Measurements from ENCODE around the gene CGB7.
A peak's percentile ranks its signal among the peaks of the same experiment; 100 is the strongest.
"Not testable (repeated sequence)": the region's sequence is repeated elsewhere in the genome, so short reads cannot be mapped to it uniquely, and the experiment has no call there.

The CGB7 gene

GRCh38 chr19:49057636-49058234 lies at the start of gene CGB7:
Gene CGB7 (minus strand): TSS chr19:49057749. CDS start chr19:49055375, 2,374 bp downstream.
- no peak for DNase-seq

GRCh38 chr19:49106648-49107135 lies 49.1 kb upstream of the CGB7 start:
- peak; percentile 28 for DNase-seq

DNA sequence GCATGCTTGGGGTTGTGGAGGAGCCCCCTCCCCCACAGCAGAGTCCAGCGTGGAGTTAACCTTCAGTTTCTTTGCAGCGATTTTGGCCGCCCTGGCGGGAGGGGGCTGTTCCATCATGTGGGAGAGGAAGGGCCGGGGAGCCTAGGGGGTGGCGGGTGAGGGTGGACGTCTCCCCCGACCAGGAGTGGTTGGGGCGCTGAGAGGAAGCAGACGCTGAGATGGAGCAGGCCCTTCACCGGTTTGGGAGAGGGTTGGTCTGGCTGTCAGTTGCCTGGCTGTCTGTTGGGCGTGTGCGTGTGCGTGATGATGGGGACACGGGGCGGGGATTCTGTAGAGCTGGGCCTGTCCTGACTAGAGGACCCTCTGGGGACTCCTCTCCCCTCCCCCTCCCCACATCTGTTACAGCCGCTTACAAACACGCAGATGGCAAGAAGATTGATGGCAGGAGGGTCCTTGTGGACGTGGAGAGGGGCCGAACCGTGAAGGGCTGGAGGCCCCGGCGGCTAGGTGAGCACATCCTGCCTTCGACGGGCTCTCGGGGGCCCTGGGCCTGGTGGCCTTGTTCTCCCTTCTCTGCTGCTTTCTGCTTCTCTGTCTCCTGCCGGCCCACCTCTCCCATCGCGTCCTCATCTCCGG lies 46.8 kb upstream of the CGB7 start:
- peak; percentile 94 for DNase-seq

DNA sequence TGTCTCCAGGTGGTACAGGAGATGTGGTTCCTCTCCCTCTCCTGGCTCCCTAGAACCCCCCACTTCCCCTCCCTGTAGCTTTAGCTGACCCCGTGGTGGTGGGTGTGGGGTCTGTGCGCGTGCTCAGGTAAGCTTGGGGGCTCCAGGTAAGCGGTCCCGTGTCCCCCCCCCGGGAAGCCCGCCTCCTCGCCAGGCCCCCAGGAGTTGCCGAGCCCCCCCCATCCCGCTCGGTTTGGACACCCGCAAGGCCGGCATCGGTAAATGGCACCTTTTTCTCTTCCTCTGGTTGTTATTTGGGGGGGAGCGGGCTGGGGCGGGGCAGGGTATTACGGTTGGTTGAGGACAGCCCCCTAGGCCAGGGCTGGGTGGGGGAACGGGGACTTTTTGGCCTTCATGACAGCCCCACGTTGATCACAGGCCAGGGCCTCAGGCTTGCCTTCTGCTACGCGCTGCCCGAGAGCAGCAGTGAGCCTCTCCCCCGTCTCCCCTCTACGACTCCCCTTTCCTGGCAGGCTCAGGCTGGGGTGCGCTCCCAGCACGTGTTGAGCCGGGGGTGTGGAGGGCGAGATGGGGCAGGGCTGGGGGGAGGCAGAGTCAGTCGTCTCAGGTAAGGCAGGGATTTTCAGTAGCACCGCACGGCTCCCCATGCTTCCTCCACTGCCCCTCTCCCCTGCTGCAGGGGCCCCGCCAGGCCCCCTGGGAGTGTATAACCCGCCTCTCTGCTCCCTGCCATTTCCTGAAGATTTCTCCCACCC lies 46.0 kb upstream of the CGB7 start:
- peak; percentile 63 for DNase-seq

- DNase-seq: no peak
These were observed 44.8 kb upstream of the CGB7 start for GRCh38 chr19:49102303-49102702.

GRCh38 chr19:49101160-49101559 lies 43.6 kb upstream of the CGB7 start:
- no peak for DNase-seq

DNA sequence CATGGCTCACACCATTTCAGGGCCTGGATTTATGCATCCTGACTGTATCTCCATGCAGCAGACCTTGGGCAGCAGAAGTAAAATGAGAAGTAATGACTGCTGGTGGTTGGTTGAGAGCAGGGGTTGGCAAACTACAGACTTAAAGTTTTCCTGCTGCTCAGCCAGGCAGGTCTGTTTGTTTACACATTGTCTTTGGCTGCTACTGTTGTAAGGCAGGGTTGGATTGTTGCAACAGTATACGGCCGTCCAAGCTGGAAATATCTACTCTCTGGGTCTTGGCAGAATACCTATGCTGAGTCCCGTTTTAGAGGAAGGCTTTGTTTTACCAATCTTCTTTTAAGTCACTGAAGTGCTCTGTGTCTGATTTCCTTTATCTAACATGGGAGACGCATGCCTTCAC lies 41.2 kb upstream of the CGB7 start:
- no peak for DNase-seq

DNA sequence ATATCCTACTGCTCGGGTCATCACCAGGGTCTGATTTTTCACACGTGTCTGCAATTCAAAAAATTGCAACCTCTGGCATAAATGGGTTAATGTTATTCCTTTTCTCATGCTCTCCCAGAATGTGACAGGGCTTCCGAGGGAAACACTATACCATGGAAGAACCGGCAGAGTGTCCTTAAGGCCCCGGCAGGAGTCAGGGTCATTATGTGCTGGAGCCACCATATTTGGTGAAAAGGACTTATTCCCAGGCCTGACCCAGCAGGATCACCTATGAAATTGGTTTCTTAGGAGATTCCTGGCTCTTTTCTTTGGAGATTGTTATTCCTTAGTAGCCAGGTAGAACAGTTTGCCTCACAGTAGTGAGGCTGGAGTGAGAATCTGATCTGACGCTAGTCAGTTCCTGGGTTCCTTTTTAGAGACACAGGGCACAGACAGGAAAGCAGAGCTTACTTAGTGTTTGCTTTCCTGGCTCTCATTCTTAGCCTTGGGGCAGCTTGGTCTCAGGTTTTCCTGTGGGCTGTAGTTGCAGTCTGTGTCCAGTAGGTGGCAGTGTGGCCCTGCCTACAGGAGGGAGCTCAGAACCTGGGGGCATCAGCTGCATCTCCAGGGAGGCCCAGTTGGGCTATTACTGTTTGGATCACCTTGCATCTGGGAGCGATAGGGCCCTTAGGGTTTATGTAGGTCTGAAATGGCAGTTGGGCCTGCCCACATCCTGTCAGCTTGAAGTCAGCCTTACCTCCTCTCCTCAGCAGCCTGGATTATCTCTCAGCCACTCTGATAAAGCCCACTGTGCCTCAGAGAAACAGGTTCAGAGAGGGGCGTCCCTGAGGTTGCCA lies 40.1 kb upstream of the CGB7 start:
- peak; percentile 72 for DNase-seq

DNA sequence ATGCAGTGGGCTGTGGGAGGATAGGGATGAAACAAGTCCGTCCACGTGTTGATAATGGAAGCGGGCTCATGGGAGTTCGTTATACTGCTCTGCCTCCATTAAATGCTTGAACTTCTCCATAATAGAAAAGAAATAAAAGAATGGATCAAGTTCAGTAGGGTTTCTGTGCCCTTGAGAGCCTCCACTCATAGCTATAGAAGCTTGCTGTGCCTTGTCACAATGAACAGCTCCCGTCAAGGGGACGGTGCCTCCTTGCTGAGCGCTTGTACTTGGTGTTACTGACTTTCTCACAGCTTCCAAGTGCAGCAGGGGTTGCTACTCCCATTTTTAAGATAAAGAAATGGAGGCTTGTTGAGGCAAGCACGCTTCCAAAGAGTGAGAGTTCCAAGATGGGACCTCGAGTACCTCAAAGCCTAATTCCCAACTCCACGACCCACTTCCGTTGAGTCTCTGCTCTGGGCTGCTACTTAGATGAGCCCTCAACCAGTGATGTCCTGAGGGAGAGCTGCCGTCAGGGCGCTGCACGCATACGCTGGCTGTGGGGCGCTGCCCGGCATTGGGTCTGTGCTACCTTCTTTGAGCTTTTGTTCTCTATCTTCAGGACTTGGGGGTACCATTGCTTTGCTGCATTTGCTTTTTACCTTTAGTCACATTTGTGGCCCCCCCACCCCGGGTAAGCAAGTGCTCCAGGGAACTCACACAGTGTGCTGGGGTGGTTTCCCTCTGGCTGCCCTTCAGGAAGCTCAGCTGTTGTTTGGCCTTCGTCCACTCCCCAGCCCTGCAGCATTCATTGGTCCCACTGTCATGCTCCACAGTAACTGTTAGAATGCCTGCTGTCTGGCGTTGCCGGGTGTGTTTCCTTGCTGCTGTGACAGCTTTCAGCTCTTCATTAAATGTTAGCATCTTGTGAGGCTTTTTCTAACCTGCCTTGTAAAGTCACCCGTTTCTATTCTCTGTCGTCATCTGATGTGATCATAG lies 37.2 kb upstream of the CGB7 start:
- no peak for DNase-seq

- no peak for DNase-seq
These were observed 35.1 kb upstream of the CGB7 start for GRCh38 chr19:49092686-49093085.

DNA sequence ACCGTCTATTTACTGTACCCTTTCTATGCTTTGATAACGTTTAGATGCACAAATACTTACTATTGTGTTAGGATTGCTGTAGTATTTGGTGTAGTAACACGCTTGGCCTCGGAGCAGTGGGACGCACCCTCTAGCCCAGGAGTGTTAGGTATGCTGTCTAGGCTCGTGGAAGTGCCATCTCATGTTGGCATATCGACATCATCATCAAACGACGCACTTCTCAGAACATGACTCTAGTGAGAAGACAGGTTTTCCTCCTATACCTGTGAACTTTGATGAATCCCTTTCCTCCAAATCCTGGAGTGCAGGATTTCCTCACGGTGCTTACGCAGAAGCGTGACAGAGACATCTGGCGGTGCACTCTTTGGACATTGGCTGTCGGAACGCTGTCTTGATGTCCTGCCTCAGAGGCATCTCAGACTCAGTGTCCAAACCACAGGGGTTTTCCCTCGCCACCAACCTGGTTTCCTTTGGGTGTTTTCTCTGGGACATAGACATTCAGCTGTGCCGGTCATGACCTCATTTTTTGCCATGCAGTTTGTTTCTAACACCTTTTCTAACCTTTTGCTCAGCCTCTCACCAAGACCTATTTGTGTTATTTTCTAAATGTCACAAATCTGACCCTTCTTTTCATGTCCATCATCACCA lies 34.0 kb upstream of the CGB7 start:
- DNase-seq: no peak

DNA sequence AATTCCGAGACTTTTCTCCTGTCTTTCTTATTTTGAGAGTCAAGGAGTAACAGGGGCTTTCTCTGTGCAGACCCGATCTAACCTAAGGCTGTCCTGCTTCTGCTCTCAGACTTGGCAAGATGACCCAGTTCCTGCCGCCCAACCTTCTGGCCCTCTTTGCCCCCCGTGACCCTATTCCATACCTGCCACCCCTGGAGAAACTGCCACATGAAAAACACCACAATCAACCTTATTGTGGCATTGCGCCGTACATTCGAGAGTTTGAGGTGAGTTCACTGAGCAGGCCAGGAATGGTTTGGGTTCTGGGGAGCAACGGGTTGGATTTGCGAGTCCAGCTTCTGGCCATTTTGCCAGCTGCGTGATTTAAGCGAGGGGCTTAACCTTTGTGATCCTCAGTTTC lies 28.7 kb upstream of the CGB7 start:
- DNase-seq: no peak

DNA sequence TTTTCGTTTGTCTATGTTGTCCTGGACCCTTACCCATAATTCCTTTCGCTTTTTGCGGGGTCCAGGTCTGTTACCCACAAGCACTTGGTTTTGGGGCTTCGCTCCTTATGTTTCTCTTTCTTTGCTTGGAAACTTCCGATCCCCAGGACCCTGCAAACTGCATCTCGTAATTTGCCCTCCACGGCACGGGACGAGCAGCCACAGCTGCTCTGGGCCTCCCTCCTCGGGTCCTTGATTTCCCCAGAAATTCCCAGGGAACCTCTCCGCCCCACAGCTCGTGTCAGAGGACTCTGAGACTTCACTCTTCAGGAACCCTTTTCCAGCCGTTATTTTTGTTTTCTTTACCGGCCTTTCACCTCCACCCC lies 28.3 kb upstream of the CGB7 start:
- DNase-seq: no peak

DNA sequence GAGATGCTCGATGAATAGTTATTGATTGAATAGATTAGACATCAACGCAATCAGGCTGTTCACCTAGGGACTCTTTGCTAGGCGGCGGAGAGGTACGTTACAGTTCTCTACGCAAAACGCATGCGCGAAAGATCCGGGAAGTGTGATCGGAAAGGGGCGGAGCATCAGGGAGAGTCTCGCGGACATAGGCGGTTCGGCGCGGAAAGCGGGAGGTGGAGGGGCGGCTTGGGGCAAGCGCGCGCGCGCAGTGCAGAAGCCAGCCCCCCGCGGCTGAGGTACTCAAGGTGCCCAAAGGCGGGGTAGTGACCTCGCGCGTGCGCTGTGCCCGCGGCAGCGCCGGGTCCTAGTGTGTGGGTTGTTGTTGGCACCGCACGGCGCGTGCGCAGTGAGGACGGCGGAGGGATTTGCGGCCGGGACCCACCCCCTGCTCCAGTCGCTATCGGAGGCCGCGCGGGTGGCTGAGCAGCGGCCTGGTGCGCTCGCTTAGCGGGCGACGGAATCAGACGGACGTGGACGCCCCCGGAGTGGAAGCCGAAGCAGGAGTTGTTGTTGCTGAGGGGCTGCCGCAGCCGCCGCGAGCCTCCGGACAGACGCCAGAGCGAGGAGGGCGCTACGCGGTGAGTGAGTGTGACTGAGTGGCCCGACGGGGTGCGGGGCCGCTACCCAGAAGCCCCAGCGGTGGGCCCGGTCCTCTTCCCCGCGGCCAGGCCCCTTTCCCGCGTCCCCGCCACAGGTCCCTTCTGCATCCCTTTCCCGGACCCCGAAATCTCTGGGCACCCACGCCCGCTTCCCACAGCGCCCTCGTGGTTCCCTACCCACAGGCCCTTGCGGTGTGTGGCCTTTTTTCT lies 27.7 kb upstream of the CGB7 start, which contains the start of gene SNRNP70:
Gene SNRNP70 (plus strand): TSS at position 432 of the 848 bp plus-strand sequence. CDS start 964 bp downstream, outside the sequence.
- DNase-seq: peak; percentile 99

DNA sequence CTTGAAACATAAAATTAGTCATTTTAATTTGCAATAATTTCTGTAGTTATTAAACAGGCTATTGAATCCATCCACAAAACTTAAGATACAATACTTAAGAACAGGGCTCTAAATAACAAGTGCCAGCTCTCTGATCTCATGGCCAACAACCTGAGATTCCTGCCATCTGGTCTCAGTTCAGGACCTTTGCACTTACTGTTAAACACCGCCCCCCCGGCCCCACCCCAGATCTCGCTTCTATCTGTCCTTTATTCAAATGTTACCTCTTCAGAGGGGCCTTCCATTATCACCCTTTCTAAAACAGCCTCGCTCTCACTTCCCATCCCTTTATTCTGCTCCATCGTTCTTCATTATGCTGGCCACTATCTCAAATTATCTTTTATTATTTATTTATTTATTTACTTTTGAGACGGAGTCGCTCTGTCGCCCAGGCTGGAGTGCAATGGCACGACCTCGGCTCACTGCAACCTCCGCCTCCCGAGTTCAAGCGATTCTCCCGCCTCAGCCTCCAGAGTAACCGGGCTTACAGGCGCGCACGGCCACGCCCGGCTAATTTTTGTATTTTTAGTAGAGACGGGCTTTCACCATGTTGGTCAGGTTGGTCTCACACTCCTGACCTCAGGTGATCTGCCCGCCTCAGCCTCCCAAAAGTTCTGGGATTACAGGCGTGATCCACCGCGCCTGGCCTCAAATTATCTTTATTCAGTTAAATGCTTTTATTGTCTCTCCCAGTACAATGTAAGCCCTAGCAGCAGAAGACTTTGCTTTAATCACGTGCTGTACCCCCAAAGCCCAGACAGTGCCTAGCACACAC lies 26.9 kb upstream of the CGB7 start:
- no peak for DNase-seq

DNA sequence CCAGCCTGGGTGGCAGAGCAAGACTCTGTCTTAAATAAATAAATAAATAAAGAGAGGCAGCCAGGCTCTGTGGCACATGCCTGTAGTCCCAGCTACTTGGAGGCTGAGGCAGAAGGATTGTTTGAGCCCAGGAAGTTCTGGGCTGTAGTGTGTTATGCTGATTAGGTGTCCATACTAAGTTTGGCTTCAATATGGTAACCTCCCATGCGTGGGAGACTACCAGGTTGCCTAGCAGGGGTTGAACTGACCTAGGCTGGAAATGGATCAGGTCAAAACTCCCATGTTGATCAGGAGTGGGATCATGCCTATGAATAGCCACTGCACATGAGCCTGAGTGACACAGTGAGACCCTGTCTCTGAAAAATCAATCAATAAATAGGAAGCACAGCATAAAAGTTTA lies 23.7 kb upstream of the CGB7 start:
- no peak for DNase-seq

GRCh38 chr19:49080392-49080791 lies 22.8 kb upstream of the CGB7 start:
- DNase-seq: no peak

GRCh38 chr19:49074869-49075268 lies 17.3 kb upstream of the CGB7 start:
- not testable (repeated sequence) for DNase-seq
